Stomach smooth muscle (tissue), 2 donors: ENCODE results near the gene CAPN12.
"Not testable (repeated sequence)": the region's sequence is repeated elsewhere in the genome, so short reads cannot be mapped to it uniquely, and the experiment has no call there.

ENCODE experiments used
- H3K27ac ChIP-seq: one replicate; pipeline ENCODE4 v1.7.0; 2013; ENCODE audit warnings: mild to moderate bottlenecking, low read length, inconsistent platforms
- H3K27me3 ChIP-seq, 2 donors: one replicate each; pipeline ENCODE4 v1.7.0; 2013; ENCODE audit warnings: low read length in 2 of 2; ENCODE audit not compliant: insufficient read depth in 2 of 2, control insufficient read depth in 1 of 2
- H3K36me3 ChIP-seq, 2 donors: one replicate each; pipeline ENCODE4 v1.7.0; 2013; ENCODE audit warnings: low read length in 2 of 2; ENCODE audit not compliant: control insufficient read depth in 2 of 2, insufficient read depth in 2 of 2
- H3K4me1 ChIP-seq: one replicate; pipeline ENCODE4 v1.7.0; 2013; ENCODE audit warnings: low read length; ENCODE audit not compliant: control insufficient read depth, insufficient read depth
- H3K4me3 ChIP-seq, 2 donors: one replicate each; pipeline ENCODE4 v1.7.0; 2013; ENCODE audit warnings: low read length in 2 of 2
- H3K9ac ChIP-seq, 2 donors: one replicate each; pipeline ENCODE4 v1.7.0; 2013; ENCODE audit warnings: low read length in 2 of 2, mild to moderate bottlenecking in 1 of 2
- H3K9me3 ChIP-seq, 2 donors: one replicate each; pipeline ENCODE4 v1.7.0; 2013; ENCODE audit warnings: low read length in 2 of 2; ENCODE audit not compliant: control insufficient read depth in 2 of 2
- donor health status: healthy.
- donor health status: Pancreatic carcinoma.

CAPN12 gene

DNA sequence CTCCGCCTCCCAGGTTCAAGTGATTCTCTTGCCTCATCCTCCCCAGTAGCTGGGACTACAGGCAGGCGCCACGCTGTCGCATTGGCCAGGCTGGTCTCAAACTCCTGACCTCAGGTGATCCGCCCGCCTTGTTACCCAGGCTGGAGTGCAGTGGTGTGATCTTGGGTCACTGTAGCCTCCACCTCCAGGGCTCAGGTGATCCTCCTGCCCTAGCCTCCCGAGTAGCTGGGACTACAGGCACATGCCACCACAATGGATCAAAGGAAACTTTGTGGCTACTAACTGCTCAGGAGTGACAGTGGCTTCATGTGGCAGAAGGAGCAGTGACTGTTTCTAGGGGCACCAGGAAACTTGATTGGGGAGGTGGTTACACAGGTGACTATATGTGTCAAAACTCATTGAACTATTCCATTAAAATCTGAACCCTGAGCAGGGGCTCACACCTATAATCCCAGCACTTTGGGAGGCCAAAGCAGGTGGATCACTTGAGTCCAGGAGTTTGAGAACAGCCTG, 41.0 kb upstream of the CAPN12 start:
- Histone ChIP-seq H3K27me3 (peaks cover 0 to 4% of the 10 kb centered on the region in 2 donors), H3K9ac (no peak overlapping the region), H3K36me3 (no peaks in the 10 kb centered on the region), H3K4me1 (no peaks in the 10 kb centered on the region), H3K9me3 (no peaks in the 10 kb centered on the region), H3K4me3 (no peak overlapping the region), H3K27ac (no peak overlapping the region)

DNA sequence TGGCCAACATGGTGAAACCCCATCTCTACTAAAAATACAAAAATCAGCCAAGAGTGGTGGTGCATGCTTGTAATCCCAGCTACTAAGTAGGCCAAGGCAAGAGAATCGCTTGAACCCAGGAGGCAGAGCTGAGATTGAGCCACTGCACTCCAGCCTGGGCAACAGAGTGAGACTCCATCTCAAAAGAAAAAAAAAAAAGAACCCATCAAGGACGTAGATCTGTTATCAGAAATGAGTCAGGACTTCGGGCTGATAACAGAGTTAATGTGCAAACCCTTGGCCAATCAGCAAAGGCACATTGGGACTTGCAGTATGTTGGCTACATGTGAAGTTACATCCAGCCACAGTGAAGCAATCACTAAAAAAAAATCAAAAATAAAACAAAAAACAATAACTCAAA, 40.0 kb upstream of the CAPN12 start:
- no peak overlapping the region for H3K27ac ChIP-seq
- no peak overlapping the region for H3K4me3 ChIP-seq
- peaks cover 0 to 4% of the 10 kb centered on the region in 2 donors for H3K27me3 ChIP-seq
- H3K9ac ChIP-seq, result no peak overlapping the region
- H3K4me1 ChIP-seq, result no peaks in the 10 kb centered on the region
- no peaks in the 10 kb centered on the region for H3K9me3 ChIP-seq
- no peaks in the 10 kb centered on the region for H3K36me3 ChIP-seq

DNA sequence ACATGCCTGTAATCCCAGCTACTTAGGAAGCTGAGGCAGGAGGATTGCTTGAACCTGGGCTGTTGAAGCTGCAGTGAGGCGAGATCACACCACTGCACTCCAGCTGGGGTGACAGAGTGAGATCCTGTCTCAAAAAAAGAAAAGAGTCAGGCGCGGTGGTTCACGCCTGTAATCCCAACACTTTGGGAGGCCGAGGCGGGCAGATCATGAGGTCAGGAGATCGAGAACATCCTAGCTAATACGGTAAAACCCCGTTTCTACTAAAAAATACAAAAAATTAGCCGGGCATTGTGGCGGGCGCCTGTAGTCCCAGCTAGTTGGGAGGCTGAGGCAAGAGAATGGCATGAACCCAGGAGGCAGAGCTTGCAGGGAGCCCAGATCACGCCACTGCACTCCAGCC, 37.9 kb upstream of the CAPN12 start:
- H3K9me3 ChIP-seq, H3K4me1 ChIP-seq, H3K36me3 ChIP-seq, H3K4me3 ChIP-seq, H3K27me3 ChIP-seq, H3K27ac ChIP-seq, H3K9ac ChIP-seq: not testable (repeated sequence)

DNA sequence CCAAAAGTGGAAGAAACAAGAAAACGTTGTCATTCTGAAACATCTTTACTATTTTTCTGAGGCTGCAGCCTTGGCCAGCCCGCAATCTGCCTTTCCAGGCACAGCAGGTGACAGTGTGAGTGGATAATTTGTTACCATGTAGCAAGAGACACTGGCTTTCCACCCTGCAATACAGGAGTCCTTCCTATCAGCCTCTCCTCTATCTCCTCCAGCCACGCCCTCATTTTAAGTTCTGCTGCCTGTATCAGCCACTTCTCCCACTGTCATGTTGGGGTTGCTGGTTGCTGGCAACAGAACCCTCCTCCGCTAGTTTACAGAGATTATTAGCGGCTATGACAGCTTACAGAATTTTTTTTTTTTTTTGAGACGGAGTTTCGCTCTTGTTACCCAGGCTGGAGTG, 36.8 kb upstream of the CAPN12 start:
- Histone ChIP-seq H3K4me3 (no peak overlapping the region), H3K27me3 (peaks cover 0 to 4% of the 10 kb centered on the region in 2 donors), H3K9ac (no peak overlapping the region), H3K9me3 (no peaks in the 10 kb centered on the region), H3K36me3 (no peaks in the 10 kb centered on the region), H3K27ac (no peak overlapping the region), H3K4me1 (no peaks in the 10 kb centered on the region)

DNA sequence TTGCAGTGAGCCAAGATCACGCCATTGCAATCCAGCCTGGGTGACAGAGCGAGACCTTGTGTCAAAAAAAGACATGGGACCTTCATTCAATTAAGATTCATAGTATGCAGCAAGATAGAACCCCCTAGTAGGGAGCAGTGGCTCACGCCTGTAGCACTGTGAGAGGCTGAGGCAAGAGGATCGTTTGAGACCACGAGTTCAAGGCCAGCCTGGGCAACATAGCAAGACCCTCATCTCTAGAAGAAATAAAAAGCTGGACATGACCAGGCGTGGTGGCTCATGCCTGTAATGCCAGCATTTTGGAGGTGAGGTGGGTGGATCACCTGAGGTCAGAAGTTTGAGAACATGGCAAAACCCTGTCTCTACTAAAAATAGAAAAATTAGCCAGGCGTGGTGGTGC, 36.2 kb upstream of the CAPN12 start:
- Histone ChIP-seq H3K27me3 (peaks cover 0 to 4% of the 10 kb centered on the region in 2 donors), H3K36me3 (no peaks in the 10 kb centered on the region), H3K9me3 (no peaks in the 10 kb centered on the region), H3K27ac (no peak overlapping the region), H3K4me1 (no peaks in the 10 kb centered on the region), H3K9ac (no peak overlapping the region), H3K4me3 (no peak overlapping the region)

DNA sequence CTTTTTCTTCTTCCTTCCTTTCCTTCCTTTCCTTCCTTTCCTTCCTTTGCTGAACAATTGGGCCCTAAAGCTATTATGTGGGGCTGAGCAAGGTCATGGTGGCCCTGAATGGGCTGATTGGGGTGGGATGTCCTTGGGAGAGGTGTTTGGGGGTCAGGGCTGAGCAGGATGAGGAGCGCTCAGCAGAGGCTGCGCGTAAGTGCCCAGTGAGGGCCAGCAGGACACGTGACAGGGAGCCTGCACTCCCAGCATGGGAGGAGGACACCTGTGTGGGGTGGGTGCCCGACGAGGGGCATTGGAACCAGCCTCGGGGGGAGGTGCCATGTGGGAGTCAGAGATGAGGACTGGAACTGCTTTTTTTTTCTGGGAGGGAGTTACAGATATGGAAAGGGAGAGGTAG, 34.5 kb upstream of the CAPN12 start:
- H3K4me3 ChIP-seq, result no peak overlapping the region
- H3K9ac ChIP-seq, result no peak overlapping the region
- peaks cover 0 to 4% of the 10 kb centered on the region in 2 donors for H3K27me3 ChIP-seq
- no peaks in the 10 kb centered on the region for H3K36me3 ChIP-seq
- no peaks in the 10 kb centered on the region for H3K9me3 ChIP-seq
- no peak overlapping the region for H3K27ac ChIP-seq
- no peaks in the 10 kb centered on the region for H3K4me1 ChIP-seq

DNA sequence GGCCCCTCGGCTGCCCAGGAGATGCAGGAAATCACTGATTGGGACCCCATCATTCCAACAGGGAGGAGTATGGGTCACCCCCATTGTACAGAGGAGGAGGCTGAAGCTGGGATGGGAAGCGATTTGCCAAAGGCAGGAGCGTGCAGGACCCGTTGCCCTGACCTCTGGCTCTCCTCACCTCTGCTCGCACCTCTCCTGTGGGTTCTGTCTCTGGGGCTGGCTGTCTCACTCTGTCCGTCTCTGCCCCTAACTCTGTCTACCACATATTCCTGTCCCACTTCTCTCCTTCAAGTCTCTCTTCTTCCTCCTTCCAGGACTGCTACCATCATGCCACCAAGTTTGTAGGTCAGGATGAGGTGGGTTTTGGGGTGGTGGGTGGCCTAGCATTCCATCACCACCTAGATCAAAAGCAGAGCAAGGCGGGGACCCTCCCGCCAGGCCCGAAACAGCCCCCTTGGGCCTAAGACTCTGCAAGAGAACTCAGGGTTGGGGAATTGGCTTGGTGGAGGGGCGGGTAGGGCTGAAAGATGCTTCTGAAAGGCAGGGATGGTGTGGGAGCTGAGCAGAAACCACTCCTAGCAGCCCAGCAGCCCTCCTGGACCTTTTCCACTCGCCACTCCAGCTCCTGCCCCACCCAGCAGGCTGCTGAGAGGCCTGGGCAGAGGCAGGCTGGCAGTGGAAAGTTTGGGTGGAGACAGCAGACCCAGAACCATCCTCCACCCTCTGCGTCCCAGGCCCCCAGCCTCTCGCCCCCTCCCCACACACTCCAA, 30.1 kb upstream of the CAPN12 start:
- Histone ChIP-seq H3K4me3 (no peak overlapping the region), H3K36me3 (no peaks in the 10 kb centered on the region), H3K9ac (no peak overlapping the region), H3K9me3 (no peaks in the 10 kb centered on the region), H3K4me1 (peaks cover 4% of the 10 kb centered on the region), H3K27me3 (peaks cover 0 to 2% of the 10 kb centered on the region in 2 donors), H3K27ac (no peak overlapping the region)

DNA sequence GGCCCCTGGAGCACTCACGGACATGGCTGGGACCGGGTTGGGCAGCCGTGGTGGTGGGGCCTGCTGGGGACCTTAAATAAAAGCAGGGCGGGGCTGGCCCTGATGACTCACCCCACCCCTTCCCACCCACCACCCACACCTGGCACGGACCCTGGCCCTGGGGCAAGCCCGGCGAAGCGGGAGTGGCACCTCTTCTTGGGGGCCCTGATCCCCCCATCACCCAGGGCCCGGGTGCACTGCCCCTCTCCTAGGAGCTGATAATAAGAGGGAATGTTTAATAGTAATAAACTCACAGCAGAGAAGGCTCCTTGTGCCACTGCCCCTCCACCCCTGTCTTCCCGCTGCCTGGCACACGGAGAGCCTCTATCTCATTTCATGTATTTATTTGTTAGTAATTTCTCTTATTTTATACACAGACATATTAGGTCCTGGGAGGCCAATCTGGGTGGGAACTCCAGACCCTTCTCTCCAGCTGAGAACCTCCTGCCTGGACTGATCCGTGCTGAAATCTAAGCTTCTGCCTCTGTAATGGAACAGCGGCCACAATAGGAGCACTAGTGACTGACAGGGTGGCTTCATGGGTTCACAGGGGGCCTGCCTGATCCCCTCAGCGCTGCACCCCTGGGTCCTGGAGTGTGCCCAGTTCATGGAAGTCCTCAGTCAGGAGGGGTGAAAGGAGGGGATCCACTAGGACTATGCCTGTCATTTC, 29.3 kb upstream of the CAPN12 start, which contains the start of gene LGALS7:
TSS of gene LGALS7 (minus strand) at position 49 of the 709 bp plus-strand sequence. CDS start at position 24, 25 bp downstream.
- Histone ChIP-seq H3K27ac (no peak within 1 kb of the TSS), H3K9ac (no peak within 1 kb of the TSS), H3K9me3 (no peaks in the 10 kb centered on the region), H3K4me1 (peaks cover 4% of the 10 kb centered on the region), H3K36me3 (no peaks in the 10 kb centered on the region), H3K27me3 (peaks cover 0 to 2% of the 10 kb centered on the region in 2 donors), H3K4me3 (no peak within 1 kb of the TSS)

DNA sequence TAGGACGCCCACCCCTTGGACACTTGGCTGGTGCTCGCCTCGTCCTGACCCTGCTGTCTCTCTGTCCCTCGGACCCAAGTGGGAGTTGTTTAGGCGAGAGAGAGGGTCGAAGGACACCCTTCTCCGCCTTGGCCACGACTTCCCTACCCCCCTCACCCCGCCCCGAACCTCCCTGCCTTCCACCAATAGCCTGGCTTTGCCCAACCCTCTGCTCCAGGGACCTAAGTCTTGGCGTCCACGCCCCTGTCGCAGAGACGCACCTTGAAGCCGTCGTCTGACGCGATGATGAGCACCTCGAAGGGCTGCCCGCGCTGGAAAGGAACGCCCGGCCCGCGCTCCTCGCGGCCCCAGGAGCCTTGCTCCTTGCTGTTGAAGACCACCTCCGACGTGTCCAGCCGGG, 27.3 kb upstream of the CAPN12 start:
- not testable (repeated sequence) for H3K27ac ChIP-seq, H3K9ac ChIP-seq, H3K9me3 ChIP-seq, H3K4me3 ChIP-seq, H3K27me3 ChIP-seq, H3K4me1 ChIP-seq, H3K36me3 ChIP-seq

DNA sequence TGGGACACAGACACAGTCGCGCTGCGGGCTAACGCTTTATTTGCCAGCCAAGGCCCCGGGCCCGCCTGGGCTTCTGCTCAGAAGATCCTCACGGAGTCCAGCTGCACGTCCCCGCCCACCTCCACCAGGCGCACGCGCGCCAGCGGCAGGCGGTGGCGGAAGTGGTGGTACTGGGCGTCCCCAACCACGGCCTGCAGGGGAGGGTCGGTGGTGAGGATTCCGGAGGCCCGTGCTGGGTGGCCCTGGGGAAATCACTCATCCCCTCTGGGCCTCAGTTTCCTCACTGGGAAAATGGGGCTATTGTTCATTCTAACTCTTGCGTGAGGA, 26.6 kb upstream of the CAPN12 start:
- H3K9ac ChIP-seq, H3K4me3 ChIP-seq, H3K27me3 ChIP-seq, H3K36me3 ChIP-seq, H3K9me3 ChIP-seq, H3K4me1 ChIP-seq, H3K27ac ChIP-seq: not testable (repeated sequence)
